HCT116 (cell line): Measurements from ENCODE around the gene ARHGAP35. TPM values are rescaled to one million over a fixed set of nuclear protein-coding genes. Genes with fewer than 3 reads are reported as not detected.

Experiments
- ATAC-seq: fragments of 200-7000 bp; cut with Tn5 transposase; 2 replicates; pipeline ENCODE4 v1.9.1; 2020; ENCODE audit warnings: mild to moderate bottlenecking, moderate library complexity
- BruUV-seq: library from RNA; stranded (reverse); fragments of 400-500 nt; replicated peaks from 2 replicates; lab custom pipeline; 2021; lab: Mats Ljungman, UMichigan
- CTCF ChIA-PET: fragments of 300-600 bp; sonication (Branson Sonifier 250); formaldehyde crosslinking; loops from one replicate; lab custom pipeline; 2021; ENCODE audit warnings: antibody characterized with exemption; lab: Charles Lee
- POLR2A ChIA-PET: fragments of 300-600, 350-600 bp; sonication (Branson Sonifier 250); formaldehyde crosslinking; loops from one replicate; lab custom pipeline; 2021; ENCODE audit warnings: antibody characterized with exemption; lab: Charles Lee
- RAD21 ChIA-PET, 2 experiments: fragments of 300-600 bp; sonication (Branson Sonifier 250); formaldehyde crosslinking; loops; one replicate each; lab custom pipeline; 2023; ENCODE audit warnings: low total read pairs in 2 of 2; ENCODE audit not compliant: uncharacterized antibody in 2 of 2, unreplicated experiment in 2 of 2, low non-redundant PET in 1 of 2; lab: Charles Lee
- DNase-seq: peaks from one replicate; pipeline ENCODE4 v3.0.0-alpha.2; 2010; ENCODE audit warnings: low read depth, low spot score
- H2AFZ ChIP-seq: fragments of 200-600 bp; shearing (Covaris generic), sonication (generic); 2 replicates; pipeline ENCODE4 v1.6.1; 2017; ENCODE audit warnings: low read depth, mixed run types, mixed read lengths, antibody characterized with exemption, low read length; ENCODE audit not compliant: poor library complexity, severe bottlenecking
- H3K27ac ChIP-seq: 2 replicates; pipeline ENCODE4 v1.5.1; 2012; ENCODE audit warnings: low read depth, low read length
- H3K27me3 ChIP-seq: fragments of 200-600 bp; sonication (generic); 2 replicates; pipeline ENCODE4 v1.6.1; 2016; ENCODE audit warnings: mixed run types, low read length, mixed read lengths; ENCODE audit not compliant: insufficient read depth
- H3K36me3 ChIP-seq, 2 experiments: fragments of 200-500 bp in 1 of 2; fragments of 200-600 bp in 1 of 2; sonication (Bioruptor generic) in 1 of 2; sonication (generic) in 1 of 2; 2 replicates each; pipeline versions ENCODE4 v1.5.1 to v1.6.1; 2014 to 2016; ENCODE audit warnings: low read length in 2 of 2, inconsistent platforms in 1 of 2, mixed read lengths in 1 of 2, mixed run types in 1 of 2; ENCODE audit not compliant: insufficient read depth in 2 of 2, control insufficient read depth in 1 of 2
- H3K4me1 ChIP-seq, 2 experiments: fragments of 200-600 bp in 1 of 2; sonication (generic) in 1 of 2; 2 replicates each; pipeline versions ENCODE4 v1.5.1 to v1.6.1; 2012 to 2017; ENCODE audit warnings: low read length in 2 of 2, inconsistent platforms in 1 of 2, mild to moderate bottlenecking in 1 of 2, mixed read lengths in 1 of 2, mixed run types in 1 of 2, moderate library complexity in 1 of 2; ENCODE audit not compliant: insufficient read depth in 2 of 2, control insufficient read depth in 1 of 2
- H3K4me2 ChIP-seq: fragments of 200-600 bp; sonication (generic); 2 replicates; pipeline ENCODE4 v1.6.1; 2017; ENCODE audit warnings: mixed run types, low read length, mixed read lengths
- H3K4me3 ChIP-seq, 2 experiments: fragments of 200-600 bp in 1 of 2; sonication (generic) in 1 of 2; replicated peaks in 1 of 2; 2 replicates each; pipeline ENCODE4 v1.5.1; 2011 to 2016; ENCODE audit warnings: low read length in 2 of 2, control low read depth in 1 of 2, low read depth in 1 of 2, mild to moderate bottlenecking in 1 of 2, mixed read lengths in 1 of 2, mixed run types in 1 of 2
- H3K79me2 ChIP-seq: fragments of 200-600 bp; sonication (generic); 2 replicates; pipeline ENCODE4 v1.6.1; 2017; ENCODE audit warnings: mild to moderate bottlenecking, mixed run types, low read length, moderate library complexity, mixed read lengths; ENCODE audit not compliant: insufficient read depth
- H3K9ac ChIP-seq: fragments of 200-600 bp; sonication (generic); 2 replicates; pipeline ENCODE4 v1.6.1; 2016; ENCODE audit warnings: low read length, mixed read lengths
- H3K9me2 ChIP-seq: fragments of 200-600 bp; sonication (generic), shearing (Covaris generic); 2 replicates; pipeline ENCODE4 v1.6.1; 2017; ENCODE audit warnings: mixed run types, mild to moderate bottlenecking, moderate library complexity; ENCODE audit not compliant: insufficient read depth
- H3K9me3 ChIP-seq, 2 experiments: fragments of 200-500 bp in 1 of 2; fragments of 200-600 bp in 1 of 2; sonication (Bioruptor generic) in 1 of 2; sonication (generic) in 1 of 2; 2 replicates each; pipeline ENCODE4 v1.6.1; 2014 to 2017; ENCODE audit warnings: low read length in 2 of 2, mixed read lengths in 2 of 2, inconsistent platforms in 1 of 2, low read depth in 1 of 2, mild to moderate bottlenecking in 1 of 2, mixed run types in 1 of 2, moderate library complexity in 1 of 2; ENCODE audit not compliant: control insufficient read depth in 1 of 2, insufficient read depth in 1 of 2
- H4K20me1 ChIP-seq: fragments of 200-600 bp; sonication (generic), shearing (Covaris generic); 2 replicates; pipeline ENCODE4 v1.6.1; 2017; ENCODE audit warnings: mixed run types, mild to moderate bottlenecking, moderate library complexity; ENCODE audit not compliant: insufficient read depth
- ATF3 ChIP-seq: IDR thresholded peaks from 2 replicates; pipeline ENCODE4 v1.6.1; 2012
- CBX3 ChIP-seq: IDR thresholded peaks from 2 replicates; pipeline ENCODE4 v1.6.1; 2012; ENCODE audit warnings: low read depth
- ELF1 ChIP-seq: IDR thresholded peaks from 2 replicates; pipeline ENCODE4 v1.6.1; 2012; ENCODE audit warnings: low read depth, borderline replicate concordance
- EZH2 ChIP-seq: fragments of 200-600 bp; sonication (generic); IDR thresholded peaks from 2 replicates; pipeline ENCODE4 v1.6.1; 2017; ENCODE audit warnings: antibody characterized with exemption, mixed run types
- FOSL1 ChIP-seq: IDR thresholded peaks from 2 replicates; pipeline ENCODE4 v1.6.1; 2012; ENCODE audit warnings: low read depth
- TCF7L2 ChIP-seq: IDR thresholded peaks from 2 replicates; pipeline ENCODE4 v1.7.0; 2011; ENCODE audit warnings: borderline replicate concordance, inconsistent platforms; ENCODE audit not compliant: insufficient read depth, insufficient read length; ENCODE audit errors: extremely low read depth
- ZBTB33 ChIP-seq: IDR thresholded peaks from 2 replicates; pipeline ENCODE4 v1.6.1; 2011; ENCODE audit warnings: mild to moderate bottlenecking, low read length, moderate library complexity; ENCODE audit not compliant: insufficient replicate concordance; ENCODE audit errors: extremely low read depth
- intact Hi-C: fragments of 100-400 bp; cut with micrococcal nuclease; formaldehyde crosslinking; loops from 2 replicates; pipeline ENCODE4 v1.10.0; 2022
- total RNA-seq: library from RNA; stranded (reverse); gene quantifications from one replicate; pipeline ENCODE4 v1.2.1, GENCODE V29; 2021; ENCODE audit not compliant: unreplicated experiment

ARHGAP35 gene
- total RNA-seq, 1 experiment from 2014 or later: 47.6 TPM

- H3K4me2 ChIP-seq: no peak overlapping the region
- peaks cover 3% of the 10 kb centered on the region; the same call in 1 of the 2 replicates for H4K20me1 ChIP-seq
- ATAC-seq (no peak), DNase-seq (no peak)
- ChIA-PET POLR2A (no interaction called here), CTCF (no interaction called here), RAD21 (no interaction called here)
- no peak overlapping the region for H2AFZ ChIP-seq
- no peaks in the 10 kb centered on the region for H3K9me3 ChIP-seq
- H3K27ac ChIP-seq: no peak overlapping the region
- intact Hi-C loops: no loop called here
- no peak overlapping the region for H3K9ac ChIP-seq
- no peak overlapping the region for H3K4me3 ChIP-seq
- H3K4me1 ChIP-seq: peaks cover 23 to 34% of the 10 kb centered on the region in 2 experiments
- TF ChIP-seq FOSL1 (no peak), ATF3 (no peak), EZH2 (no peak), CBX3 (no peak), TCF7L2 (no peak), ELF1 (no peak), ZBTB33 (no peak)
- no peaks in the 10 kb centered on the region for H3K36me3 ChIP-seq
- no TSS peak for BruUV-seq
- H3K27me3 ChIP-seq: no peaks in the 10 kb centered on the region
- peaks cover 89% of the 10 kb centered on the region for H3K79me2 ChIP-seq
- H3K9me2 ChIP-seq: no peaks in the 10 kb centered on the region
Observed at GRCh38 chr19:46892252-46893179, 31.7 kb downstream of the ARHGAP35 start.
